DOHH2 (cell line): ENCODE data around the gene RIPPLY2.

Experiments used
- H3F3A ChIP-seq: fragments of 200-600 bp; sonication (generic), shearing (Covaris generic); 2 replicates; pipeline ENCODE4 v1.6.0; 2016; ENCODE audit warnings: antibody characterized with exemption, mild to moderate bottlenecking; ENCODE audit not compliant: control insufficient read depth, insufficient read depth
- H3K27ac ChIP-seq: fragments of 200-600 bp; sonication (generic); 2 replicates; pipeline ENCODE4 v1.5.1; 2014; ENCODE audit warnings: low read depth, mild to moderate bottlenecking, low read length, moderate library complexity
- H3K27me3 ChIP-seq: fragments of 200-600 bp; sonication (generic); 2 replicates; pipeline ENCODE4 v1.6.1; 2014; ENCODE audit warnings: mild to moderate bottlenecking, low read length, mixed read lengths; ENCODE audit not compliant: control insufficient read depth
- H3K36me3 ChIP-seq: fragments of 200-600 bp; sonication (generic); 2 replicates; pipeline ENCODE4 v1.6.1; 2014; ENCODE audit warnings: mild to moderate bottlenecking, low read length, moderate library complexity, mixed read lengths; ENCODE audit not compliant: control insufficient read depth
- H3K4me1 ChIP-seq: fragments of 200-600 bp; sonication (generic); 2 replicates; pipeline ENCODE4 v1.6.1; 2014; ENCODE audit warnings: mild to moderate bottlenecking, low read length, mixed read lengths; ENCODE audit not compliant: control insufficient read depth
- H3K4me2 ChIP-seq: fragments of 200-600 bp; sonication (generic); 2 replicates; pipeline ENCODE4 v1.6.0; 2014; ENCODE audit warnings: mild to moderate bottlenecking, low read length, moderate library complexity
- H3K4me3 ChIP-seq: fragments of 200-600 bp; sonication (generic); 2 replicates; pipeline ENCODE4 v1.5.1; 2014; ENCODE audit warnings: mild to moderate bottlenecking, low read length, mixed read lengths
- H3K79me2 ChIP-seq: fragments of 200-600 bp; sonication (generic); 2 replicates; pipeline ENCODE4 v1.6.1; 2014; ENCODE audit warnings: mild to moderate bottlenecking, low read length, mixed read lengths; ENCODE audit not compliant: control insufficient read depth
- H3K9me2 ChIP-seq: fragments of 200-600 bp; sonication (generic); replicated peaks from 2 replicates; pipeline ENCODE4 v1.6.1; 2014; ENCODE audit warnings: mild to moderate bottlenecking, low read length, mixed read lengths; ENCODE audit not compliant: control insufficient read depth
- H3K9me3 ChIP-seq: fragments of 200-600 bp; sonication (generic); 2 replicates; pipeline ENCODE4 v1.6.1; 2014; ENCODE audit warnings: antibody characterized with exemption, low read length, mixed read lengths; ENCODE audit not compliant: control insufficient read depth, insufficient read depth
- H4K20me1 ChIP-seq: fragments of 200-600 bp; sonication (generic); 2 replicates; pipeline ENCODE4 v1.6.0; 2014; ENCODE audit warnings: low read depth, mild to moderate bottlenecking, antibody characterized with exemption, low read length, moderate library complexity; ENCODE audit not compliant: control insufficient read depth, insufficient read depth
- EZH2phosphoT487 ChIP-seq: fragments of 200-600 bp; sonication (generic); IDR thresholded peaks from 2 replicates; pipeline ENCODE4 v1.6.1; 2017; ENCODE audit warnings: borderline replicate concordance, mild to moderate bottlenecking, antibody characterized with exemption, low read length, moderate library complexity, mixed read lengths
- TF ChIP-seq, protein P1 (sequence below): fragments of 200-600 bp; sonication (generic); IDR thresholded peaks from one replicate; pipeline ENCODE4 v1.5.1; 2014; ENCODE audit warnings: antibody characterized with exemption, mild to moderate bottlenecking, low read depth, low read length; ENCODE audit not compliant: poor library complexity, severe bottlenecking

RIPPLY2 gene

DNA sequence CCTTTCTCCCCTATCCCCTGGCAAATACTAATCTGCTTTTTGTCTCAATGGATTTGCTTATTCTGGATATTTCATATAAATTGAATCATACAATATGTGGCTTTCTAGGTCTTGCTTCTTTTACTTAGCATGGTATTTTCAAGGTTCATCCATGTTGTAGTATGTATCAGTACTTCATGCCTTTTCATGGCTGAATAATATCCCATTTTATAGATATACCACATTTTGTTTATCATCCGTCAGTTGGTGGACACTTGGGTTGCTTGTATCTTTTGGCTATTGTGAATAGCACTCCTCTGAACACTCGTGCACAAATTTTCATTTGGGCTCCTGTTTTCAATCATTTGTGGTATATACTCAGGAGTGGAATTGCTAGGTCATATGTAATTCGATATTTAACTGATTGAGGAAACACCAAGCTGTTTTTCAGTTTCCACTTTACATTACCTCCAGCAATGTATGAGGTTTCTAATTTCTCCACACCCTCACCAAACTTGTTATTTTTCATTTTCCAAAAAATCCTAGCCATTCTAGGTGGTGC is 30.5 kb upstream of the RIPPLY2 start:
- Histone ChIP-seq H3K79me2 (no peaks in the 10 kb centered on the region), H3K4me1 (no peaks in the 10 kb centered on the region), H3K27me3 (no peaks in the 10 kb centered on the region), H3K9me3 (no peaks in the 10 kb centered on the region), H4K20me1 (no peaks in the 10 kb centered on the region), H3F3A (no peaks in the 10 kb centered on the region), H3K4me3 (no peak overlapping the region), H3K4me2 (no peak overlapping the region), H3K36me3 (no peaks in the 10 kb centered on the region), H3K9me2 (no peaks in the 10 kb centered on the region), H3K27ac (no peak overlapping the region)
- TF ChIP-seq, protein P1, sequence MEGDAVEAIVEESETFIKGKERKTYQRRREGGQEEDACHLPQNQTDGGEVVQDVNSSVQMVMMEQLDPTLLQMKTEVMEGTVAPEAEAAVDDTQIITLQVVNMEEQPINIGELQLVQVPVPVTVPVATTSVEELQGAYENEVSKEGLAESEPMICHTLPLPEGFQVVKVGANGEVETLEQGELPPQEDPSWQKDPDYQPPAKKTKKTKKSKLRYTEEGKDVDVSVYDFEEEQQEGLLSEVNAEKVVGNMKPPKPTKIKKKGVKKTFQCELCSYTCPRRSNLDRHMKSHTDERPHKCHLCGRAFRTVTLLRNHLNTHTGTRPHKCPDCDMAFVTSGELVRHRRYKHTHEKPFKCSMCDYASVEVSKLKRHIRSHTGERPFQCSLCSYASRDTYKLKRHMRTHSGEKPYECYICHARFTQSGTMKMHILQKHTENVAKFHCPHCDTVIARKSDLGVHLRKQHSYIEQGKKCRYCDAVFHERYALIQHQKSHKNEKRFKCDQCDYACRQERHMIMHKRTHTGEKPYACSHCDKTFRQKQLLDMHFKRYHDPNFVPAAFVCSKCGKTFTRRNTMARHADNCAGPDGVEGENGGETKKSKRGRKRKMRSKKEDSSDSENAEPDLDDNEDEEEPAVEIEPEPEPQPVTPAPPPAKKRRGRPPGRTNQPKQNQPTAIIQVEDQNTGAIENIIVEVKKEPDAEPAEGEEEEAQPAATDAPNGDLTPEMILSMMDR: no peak
- no peak for TF ChIP-seq EZH2phosphoT487

DNA sequence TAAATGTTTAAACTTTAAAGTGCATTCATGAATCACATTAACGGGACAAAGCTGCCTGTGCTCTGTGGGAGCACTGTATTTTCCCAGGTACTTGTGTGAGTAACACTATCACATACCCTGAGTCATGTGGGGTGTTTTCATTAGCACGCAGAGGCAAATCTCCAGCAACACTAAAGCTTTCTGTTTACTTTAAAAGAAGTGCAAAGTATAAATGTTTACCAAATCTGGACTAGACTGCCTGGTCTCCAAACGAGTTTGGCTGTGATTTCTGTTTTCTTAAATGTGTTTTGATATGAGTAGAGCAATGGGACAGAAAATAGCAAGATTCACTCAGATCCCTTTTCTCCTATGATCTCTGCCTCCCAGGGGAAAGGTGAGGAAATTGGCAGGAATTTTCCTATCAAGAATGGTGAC is 28.8 kb upstream of the RIPPLY2 start:
- no peak overlapping the region for H3K4me2 ChIP-seq
- no peaks in the 10 kb centered on the region for H4K20me1 ChIP-seq
- H3K4me3 ChIP-seq: no peak overlapping the region
- H3K79me2 ChIP-seq: no peaks in the 10 kb centered on the region
- H3K27me3 ChIP-seq: no peaks in the 10 kb centered on the region
- no peak for TF ChIP-seq EZH2phosphoT487
- TF ChIP-seq, protein P1: no peak
- H3K9me2 ChIP-seq: no peaks in the 10 kb centered on the region
- no peaks in the 10 kb centered on the region for H3K4me1 ChIP-seq
- H3K9me3 ChIP-seq: no peaks in the 10 kb centered on the region
- no peak overlapping the region for H3K27ac ChIP-seq
- no peaks in the 10 kb centered on the region for H3K36me3 ChIP-seq
- no peaks in the 10 kb centered on the region for H3F3A ChIP-seq

DNA sequence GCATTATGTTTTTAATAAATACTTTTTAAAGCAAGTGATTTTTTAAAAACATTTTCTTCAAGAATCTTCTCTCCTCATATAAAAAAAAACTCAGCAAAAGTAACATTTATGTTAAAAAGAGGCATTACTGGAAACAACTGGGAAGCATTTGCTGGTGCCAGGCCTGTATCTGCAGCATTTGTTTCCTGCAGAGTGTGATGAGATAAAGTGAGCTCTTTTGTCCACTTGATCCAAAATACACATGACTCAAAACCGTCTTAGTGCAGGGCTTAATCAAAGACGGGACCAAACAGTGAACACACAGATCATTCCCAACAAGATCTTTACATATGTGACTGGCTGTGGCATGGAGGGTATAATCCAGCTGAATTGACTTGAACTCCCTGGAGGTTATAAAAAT is 28.3 kb upstream of the RIPPLY2 start:
- Histone ChIP-seq H3K27ac (no peak overlapping the region), H3K36me3 (no peaks in the 10 kb centered on the region), H3K9me3 (no peaks in the 10 kb centered on the region), H3K4me1 (no peaks in the 10 kb centered on the region), H3K4me3 (no peak overlapping the region), H3K79me2 (no peaks in the 10 kb centered on the region), H3K4me2 (no peak overlapping the region), H3K9me2 (no peaks in the 10 kb centered on the region), H4K20me1 (no peaks in the 10 kb centered on the region), H3K27me3 (no peaks in the 10 kb centered on the region), H3F3A (no peaks in the 10 kb centered on the region)
- TF ChIP-seq EZH2phosphoT487: no peak
- TF ChIP-seq, protein P1: no peak

DNA sequence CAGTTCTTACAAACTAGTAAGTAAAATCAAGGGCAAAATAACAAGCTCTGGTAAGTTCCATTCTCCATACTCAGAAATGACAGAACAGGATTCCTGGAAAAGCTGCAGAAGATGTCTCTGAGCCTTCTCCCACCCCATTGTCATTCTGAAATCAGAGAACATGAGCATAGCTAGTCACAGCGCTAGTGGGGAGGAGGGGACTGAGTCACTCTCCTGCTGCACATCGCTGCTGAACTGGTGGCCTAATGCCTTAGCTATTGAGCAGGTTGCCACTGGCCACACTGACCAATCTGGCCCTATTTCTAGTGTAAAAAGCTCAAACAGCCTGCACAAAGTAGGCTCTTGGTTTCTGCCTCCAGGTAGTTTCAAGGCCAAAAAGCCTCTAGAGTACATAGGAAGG is 26.1 kb upstream of the RIPPLY2 start:
- TF ChIP-seq, protein P1: no peak
- no peak for TF ChIP-seq EZH2phosphoT487

More for the DNA sequence above, 26.1 kb upstream of the RIPPLY2 start:
- Histone ChIP-seq H4K20me1 (no peaks in the 10 kb centered on the region), H3K79me2 (no peaks in the 10 kb centered on the region), H3K9me2 (no peaks in the 10 kb centered on the region), H3K4me3 (no peak overlapping the region), H3K9me3 (no peaks in the 10 kb centered on the region), H3K36me3 (no peaks in the 10 kb centered on the region), H3K4me2 (no peak overlapping the region), H3K27ac (no peak overlapping the region), H3K4me1 (no peaks in the 10 kb centered on the region), H3F3A (no peaks in the 10 kb centered on the region), H3K27me3 (no peaks in the 10 kb centered on the region)
